ENCODE data around the gene KLF17.
"Not testable (repeated sequence)": the region's sequence is repeated elsewhere in the genome, so short reads cannot be mapped to it uniquely, and the experiment has no call there.

The KLF17 gene

DNA sequence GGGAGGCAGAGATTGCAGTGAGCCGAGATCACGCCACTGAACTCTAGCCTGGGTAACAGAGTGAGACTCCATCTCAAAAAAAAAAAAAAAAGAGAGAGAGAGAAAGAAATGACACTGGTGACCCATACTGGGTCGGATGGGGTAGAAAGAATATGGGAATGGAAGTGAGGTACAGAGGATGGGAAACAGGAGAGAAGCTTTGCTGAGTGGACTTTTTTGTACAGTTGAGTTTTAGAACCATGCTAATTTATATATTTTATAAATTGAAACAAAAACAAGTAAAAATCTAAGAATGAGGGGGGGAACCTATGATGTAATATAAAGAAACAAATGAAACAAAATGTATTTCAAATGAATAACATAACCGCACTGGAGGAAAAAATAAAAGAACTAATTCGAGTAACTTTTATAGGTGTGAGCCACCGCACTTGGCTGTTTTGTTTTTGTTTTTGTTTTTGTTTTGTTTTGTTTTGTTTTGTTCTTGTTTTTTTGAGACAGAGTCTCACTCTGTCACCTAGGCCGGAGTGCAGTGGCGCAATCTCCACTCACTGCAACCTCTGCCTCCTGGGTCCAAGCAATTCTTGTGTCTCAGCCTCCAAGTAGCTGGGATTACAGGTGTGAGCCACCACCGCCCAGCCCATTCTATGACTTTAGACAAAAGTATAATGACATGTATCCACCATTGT is 18.3 kb upstream of the KLF17 start:
- DNase-seq: no peak
- Mint-ChIP-seq H3K4me3 (no peak overlapping the region), H3K4me1 (no peaks in the 10 kb centered on the region), H3K27ac (peak overlapping the region in 1 of 2 donors; percentile 38), H3K27me3 (peaks cover 8% of the 10 kb centered on the region), H3K9me3 (no peaks in the 10 kb centered on the region)
- no peak for ATAC-seq

DNA sequence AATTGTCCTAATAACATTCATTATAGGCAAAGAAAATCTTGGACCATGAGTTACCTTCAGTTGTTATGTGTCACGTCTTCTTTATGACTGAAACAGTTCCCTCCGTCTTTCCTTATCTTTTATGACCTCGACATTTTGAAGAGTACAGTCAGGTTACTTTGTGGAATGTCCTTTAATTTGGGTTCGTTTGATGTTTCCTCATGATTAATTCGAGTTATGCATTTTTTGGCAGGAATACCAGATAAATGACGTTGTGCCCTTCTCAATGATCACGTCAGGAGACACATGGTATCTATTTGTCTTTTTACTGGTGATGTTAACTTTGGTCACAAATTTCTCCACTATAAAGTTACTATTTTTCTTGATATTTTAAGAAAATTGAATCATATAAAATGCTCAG is 17.3 kb upstream of the KLF17 start:
- DNase-seq (no peak), ATAC-seq (no peak)
- Mint-ChIP-seq H3K4me1 (no peaks in the 10 kb centered on the region), H3K4me3 (no peak overlapping the region), H3K27me3 (peaks cover 14% of the 10 kb centered on the region), H3K27ac (no peak overlapping the region), H3K9me3 (no peaks in the 10 kb centered on the region)

DNA sequence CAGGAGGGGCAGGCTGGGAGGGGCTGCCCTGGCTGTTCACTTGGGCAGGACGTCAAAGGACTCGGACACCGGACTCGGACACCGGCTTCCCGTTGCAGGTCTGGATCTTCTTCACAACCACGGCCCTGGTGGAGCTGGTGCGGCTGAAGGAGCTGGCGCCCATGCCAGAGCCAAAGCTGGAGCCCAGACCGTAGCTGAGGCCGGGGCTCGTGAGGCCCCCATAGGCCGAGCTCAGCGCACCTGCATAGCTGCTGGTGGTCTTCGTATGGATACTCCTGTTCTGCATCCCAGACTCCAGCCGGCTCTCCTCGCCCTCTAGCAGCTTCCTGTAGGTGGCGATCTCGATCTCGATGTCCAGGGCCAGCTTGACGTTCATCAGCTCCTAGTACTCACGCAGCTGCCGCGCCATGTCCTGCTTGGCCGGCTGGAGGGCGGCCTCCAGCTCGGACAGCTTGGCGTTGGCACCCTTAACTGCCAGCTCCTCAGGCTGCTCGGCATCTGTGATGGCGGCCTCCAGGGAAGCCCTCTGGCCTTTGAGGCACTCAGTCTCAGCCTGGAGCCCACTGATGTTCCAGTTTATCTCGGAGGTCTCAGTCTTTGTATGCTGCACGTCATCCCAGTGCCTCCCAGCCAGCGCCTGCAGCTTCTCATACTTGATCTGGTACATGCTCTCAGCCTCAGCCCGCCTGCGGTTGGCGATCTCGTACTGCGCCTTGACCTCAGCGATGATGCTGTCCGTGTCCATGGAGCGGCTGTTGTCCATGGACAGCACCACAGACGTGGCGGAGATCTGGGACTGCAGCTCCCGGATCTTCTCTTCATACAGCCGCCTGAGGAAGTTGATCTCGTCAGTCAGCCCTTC is 15.1 kb upstream of the KLF17 start:
- no peak overlapping the region for H3K4me3 Mint-ChIP-seq
- H3K9me3 Mint-ChIP-seq: no peaks in the 10 kb centered on the region
- ATAC-seq: no peak
- no peak for DNase-seq
- no peak overlapping the region for H3K27ac Mint-ChIP-seq
- no peaks in the 10 kb centered on the region for H3K4me1 Mint-ChIP-seq
- peaks cover 26% of the 10 kb centered on the region for H3K27me3 Mint-ChIP-seq

DNA sequence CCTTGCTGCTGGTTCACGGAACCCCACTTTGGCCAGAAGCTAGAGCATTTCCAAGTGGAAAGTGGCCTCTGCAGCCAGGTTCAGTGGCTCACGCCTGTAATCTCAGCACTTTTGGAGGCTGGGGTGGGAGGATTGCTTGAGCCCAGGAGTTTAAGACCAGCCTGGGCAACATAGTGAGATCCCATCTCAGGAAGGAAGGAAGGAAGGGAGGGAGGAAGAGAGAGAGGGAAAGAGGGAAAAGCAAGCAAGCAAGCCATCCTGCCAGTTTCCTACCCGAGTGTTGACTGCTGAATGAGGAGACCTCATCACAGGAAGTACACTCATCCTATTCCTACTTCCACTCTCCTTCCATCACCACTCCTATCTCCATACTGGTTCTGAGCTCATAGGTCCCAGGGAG is 12.8 kb upstream of the KLF17 start:
- ATAC-seq (no peak), DNase-seq (no peak)

DNA sequence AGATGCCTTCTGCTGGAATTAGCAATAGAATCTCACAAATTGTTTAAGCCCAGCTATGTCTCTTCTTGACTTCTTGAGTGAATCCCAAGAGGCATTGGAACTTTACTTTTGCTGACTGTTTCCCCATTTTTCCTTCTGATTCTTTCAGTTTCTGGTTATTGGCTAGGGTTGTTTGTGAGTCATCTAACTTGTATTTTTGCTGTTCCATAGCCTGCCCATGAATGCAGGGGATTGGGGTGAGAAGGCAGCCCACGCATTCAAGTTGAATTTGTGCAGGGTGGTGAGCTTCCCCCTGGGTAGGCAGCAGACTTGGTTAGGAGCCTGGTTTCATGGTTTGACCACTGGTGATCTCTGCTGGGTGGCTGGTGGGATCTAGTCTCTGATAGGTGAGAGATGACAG is 10.4 kb upstream of the KLF17 start:
- H3K9me3 Mint-ChIP-seq: no peaks in the 10 kb centered on the region
- H3K4me3 Mint-ChIP-seq: no peak overlapping the region
- H3K27me3 Mint-ChIP-seq: peaks cover 30% of the 10 kb centered on the region
- no peaks in the 10 kb centered on the region for H3K4me1 Mint-ChIP-seq
- H3K27ac Mint-ChIP-seq: peak overlapping the region in 1 of 2 donors; percentile 65
- no peak for ATAC-seq
- DNase-seq: no peak

More for the DNA sequence above, 12.8 kb upstream of the KLF17 start:
- peaks cover 26% of the 10 kb centered on the region for H3K27me3 Mint-ChIP-seq
- H3K27ac Mint-ChIP-seq: peak overlapping the region in 1 of 2 donors; percentile 8
- H3K4me1 Mint-ChIP-seq: no peaks in the 10 kb centered on the region
- no peaks in the 10 kb centered on the region for H3K9me3 Mint-ChIP-seq
- H3K4me3 Mint-ChIP-seq: no peak overlapping the region

DNA sequence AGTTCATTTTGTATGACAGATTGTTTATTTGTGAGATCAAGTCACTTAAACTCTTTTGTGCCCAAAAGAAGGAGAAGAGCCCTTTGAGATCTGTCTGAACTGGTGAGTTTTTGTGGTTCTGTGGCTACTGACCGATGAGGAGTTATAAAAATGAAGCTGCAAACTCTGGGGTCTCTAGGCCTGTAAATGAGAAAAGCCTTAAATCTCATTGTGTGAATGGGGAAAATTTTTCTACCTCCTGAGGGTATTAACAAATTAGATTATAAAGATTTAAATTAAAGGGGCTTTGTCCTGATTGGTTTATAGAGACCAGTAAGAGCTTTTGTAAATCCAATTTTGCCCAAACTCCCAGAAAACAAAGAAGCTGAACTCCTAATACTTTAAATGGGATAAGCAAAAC is 9.7 kb upstream of the KLF17 start:
- ATAC-seq (no peak), DNase-seq (no peak)
- H3K4me1 Mint-ChIP-seq: no peaks in the 10 kb centered on the region
- no peak overlapping the region for H3K4me3 Mint-ChIP-seq
- no peak overlapping the region for H3K27ac Mint-ChIP-seq
- peaks cover 34% of the 10 kb centered on the region for H3K27me3 Mint-ChIP-seq
- H3K9me3 Mint-ChIP-seq: no peaks in the 10 kb centered on the region

DNA sequence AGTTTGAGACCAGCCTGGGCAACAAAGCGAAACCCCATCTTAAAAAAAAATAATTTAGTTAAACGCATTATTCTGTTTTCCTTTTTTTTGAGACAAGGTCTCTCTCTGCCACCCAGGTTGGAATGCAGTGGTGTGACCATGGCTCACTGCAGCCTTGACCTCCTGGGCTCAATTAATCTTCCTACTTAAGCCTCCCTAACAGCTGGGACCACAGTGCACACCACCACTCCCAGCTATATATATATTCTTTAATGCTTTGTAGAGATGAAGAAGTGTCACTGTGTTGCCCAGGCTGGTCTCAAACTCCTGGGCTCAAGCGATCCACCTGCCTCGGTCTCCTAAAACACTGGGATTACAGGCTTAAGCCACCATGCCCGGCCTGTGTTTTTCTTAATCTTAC is 7.7 kb upstream of the KLF17 start:
- DNase-seq: no peak
- Mint-ChIP-seq H3K27me3 (peaks cover 28% of the 10 kb centered on the region), H3K4me3 (no peak overlapping the region), H3K27ac (no peak overlapping the region), H3K9me3 (no peaks in the 10 kb centered on the region), H3K4me1 (no peaks in the 10 kb centered on the region)
- no peak for ATAC-seq

DNA sequence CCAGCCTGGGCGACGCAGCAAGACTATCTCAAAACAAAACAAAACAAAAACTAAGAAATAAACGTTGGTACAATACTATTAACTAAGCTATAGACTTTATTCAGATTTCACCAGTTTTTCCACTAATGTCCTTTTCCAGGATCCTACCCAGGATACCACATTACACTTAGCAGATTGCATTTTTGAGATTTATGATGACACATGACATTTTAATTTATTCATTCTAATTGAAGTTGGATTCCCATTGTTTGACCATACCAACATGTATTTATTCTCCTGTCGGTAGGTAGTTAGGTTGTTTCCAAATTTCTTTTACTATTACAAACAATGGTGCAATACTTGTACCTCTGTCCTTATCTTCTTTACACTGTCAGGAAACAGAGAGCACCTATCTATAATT is 6.8 kb upstream of the KLF17 start:
- H3K27me3 Mint-ChIP-seq: peaks cover 18% of the 10 kb centered on the region
- no peaks in the 10 kb centered on the region for H3K9me3 Mint-ChIP-seq
- no peak overlapping the region for H3K4me3 Mint-ChIP-seq
- DNase-seq (no peak), ATAC-seq (no peak)
- no peaks in the 10 kb centered on the region for H3K4me1 Mint-ChIP-seq
- H3K27ac Mint-ChIP-seq: no peak overlapping the region

DNA sequence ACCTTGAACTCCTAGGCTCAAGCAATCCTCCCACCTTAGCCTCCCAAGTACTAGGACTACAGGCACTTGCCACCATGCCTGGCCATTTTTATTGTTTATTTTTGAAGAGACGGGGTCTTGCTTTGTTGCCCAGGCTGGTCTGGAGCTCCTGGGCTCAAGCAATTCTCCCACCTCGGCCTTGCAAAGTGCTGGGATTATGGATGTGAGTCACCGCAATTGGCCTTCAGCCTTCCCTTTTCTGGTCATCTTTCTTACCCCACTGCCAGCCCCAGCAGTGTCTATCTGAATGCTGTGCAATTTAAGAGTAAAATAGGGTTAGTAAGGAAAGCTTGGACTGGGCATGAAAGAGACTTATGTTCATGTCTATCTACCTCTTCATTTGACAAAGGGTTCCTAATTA is 6.1 kb upstream of the KLF17 start:
- no peak overlapping the region for H3K4me3 Mint-ChIP-seq
- no peak overlapping the region for H3K27ac Mint-ChIP-seq
- H3K27me3 Mint-ChIP-seq: peaks cover 17% of the 10 kb centered on the region
- H3K9me3 Mint-ChIP-seq: no peaks in the 10 kb centered on the region
- no peak for ATAC-seq
- no peaks in the 10 kb centered on the region for H3K4me1 Mint-ChIP-seq
- DNase-seq: no peak

DNA sequence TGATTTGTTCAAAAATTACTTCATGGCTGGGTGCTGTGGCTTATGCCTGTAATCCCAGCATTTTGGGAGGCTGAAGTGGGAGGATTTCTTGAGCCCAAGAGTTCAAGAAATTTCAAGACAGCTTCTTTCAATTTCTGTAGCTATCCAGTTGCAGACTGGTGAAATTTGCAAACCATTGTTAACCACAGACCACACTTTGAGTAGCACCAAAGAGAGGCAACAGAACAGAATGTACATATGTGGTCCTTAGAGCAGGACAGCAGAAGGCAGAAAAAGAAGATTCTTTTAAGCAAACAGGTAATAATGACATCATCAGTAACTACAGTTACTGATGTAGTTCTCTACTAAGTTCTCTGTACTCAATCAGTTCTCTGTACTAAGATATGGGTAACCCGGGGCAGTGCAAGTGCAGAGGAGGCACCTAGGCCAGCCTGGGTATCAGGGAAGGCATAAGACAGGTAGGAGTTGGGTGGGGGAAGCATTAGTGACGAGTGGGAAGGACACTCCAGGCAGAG is 5.5 kb upstream of the KLF17 start:
- Mint-ChIP-seq H3K27me3 (peaks cover 14% of the 10 kb centered on the region), H3K27ac (no peak overlapping the region), H3K4me3 (no peak overlapping the region), H3K4me1 (no peaks in the 10 kb centered on the region), H3K9me3 (no peaks in the 10 kb centered on the region)
- ATAC-seq (no peak), DNase-seq (no peak)

DNA sequence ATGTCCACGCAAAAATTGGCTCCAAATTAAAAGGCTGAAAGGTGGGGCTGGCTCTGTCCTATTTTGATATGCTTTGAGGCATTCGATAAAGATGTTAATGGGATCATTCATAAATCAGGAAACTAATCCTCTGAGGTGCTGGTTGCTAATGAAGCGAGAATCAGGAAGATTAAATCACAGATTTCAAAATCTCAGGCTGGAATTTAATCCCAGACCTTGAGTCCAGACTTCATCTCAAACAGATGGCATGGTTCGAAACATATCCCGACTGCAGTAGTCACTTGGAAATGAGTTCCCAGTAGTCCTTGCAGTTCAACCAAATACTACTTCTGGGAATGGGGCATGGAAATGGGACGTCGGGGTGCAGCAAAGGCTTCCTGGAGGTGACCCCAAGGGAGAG is 4.5 kb upstream of the KLF17 start:
- ATAC-seq (no peak), DNase-seq (no peak)
- H3K27me3 Mint-ChIP-seq: peaks cover 11% of the 10 kb centered on the region
- H3K9me3 Mint-ChIP-seq: no peaks in the 10 kb centered on the region
- H3K27ac Mint-ChIP-seq: peak overlapping the region in 1 of 2 donors; percentile 16
- H3K4me3 Mint-ChIP-seq: no peak overlapping the region
- H3K4me1 Mint-ChIP-seq: no peaks in the 10 kb centered on the region

DNA sequence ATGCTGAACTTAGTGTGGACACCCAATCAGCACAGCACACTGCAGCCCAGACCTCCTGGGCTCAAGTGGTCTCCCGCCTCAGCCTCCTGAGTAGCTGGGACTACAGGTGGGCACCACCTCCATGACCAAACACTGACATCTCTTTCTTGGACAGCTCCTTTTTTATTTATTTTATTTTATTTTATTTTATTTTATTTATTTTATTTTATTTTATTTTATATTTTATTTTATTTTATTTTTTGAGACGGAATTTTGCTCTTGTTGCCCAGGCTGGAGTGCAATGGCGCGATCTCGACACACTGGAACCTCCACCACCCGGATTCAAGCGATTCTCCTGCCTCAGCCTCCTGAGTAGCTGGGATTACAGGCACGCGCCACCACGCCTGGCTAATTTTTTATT is 1.3 kb upstream of the KLF17 start:
- not testable (repeated sequence) for ATAC-seq, DNase-seq, H3K4me1 Mint-ChIP-seq, H3K9me3 Mint-ChIP-seq, H3K4me3 Mint-ChIP-seq, H3K27ac Mint-ChIP-seq
- H3K27me3 Mint-ChIP-seq: peaks cover 30% of the 10 kb centered on the region

DNA sequence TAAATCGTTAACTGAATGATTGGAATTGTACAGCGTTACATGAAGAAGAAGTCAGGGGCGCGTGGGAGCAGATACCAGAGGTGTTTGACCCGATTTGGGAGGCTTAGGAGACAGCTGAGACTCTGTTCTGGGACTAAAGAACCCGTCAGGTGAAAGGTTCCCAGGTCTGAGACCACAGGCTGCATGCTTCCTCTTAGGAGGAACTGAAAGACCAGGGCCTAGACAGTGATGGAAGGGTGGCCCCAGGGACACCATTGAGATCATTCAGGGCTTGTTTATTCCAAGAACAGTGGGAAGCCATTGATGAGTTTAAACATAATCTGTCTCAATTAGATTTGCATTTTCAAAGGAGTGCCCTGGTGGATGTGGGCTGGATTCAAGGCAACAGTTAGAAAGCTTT is 904 bp downstream of the KLF17 start:
- Mint-ChIP-seq H3K27me3 (peaks cover 32% of the 10 kb centered on the region), H3K27ac (no peak overlapping the region), H3K4me3 (no peak overlapping the region), H3K9me3 (no peaks in the 10 kb centered on the region), H3K4me1 (no peaks in the 10 kb centered on the region)
- DNase-seq (no peak), ATAC-seq (no peak)

DNA sequence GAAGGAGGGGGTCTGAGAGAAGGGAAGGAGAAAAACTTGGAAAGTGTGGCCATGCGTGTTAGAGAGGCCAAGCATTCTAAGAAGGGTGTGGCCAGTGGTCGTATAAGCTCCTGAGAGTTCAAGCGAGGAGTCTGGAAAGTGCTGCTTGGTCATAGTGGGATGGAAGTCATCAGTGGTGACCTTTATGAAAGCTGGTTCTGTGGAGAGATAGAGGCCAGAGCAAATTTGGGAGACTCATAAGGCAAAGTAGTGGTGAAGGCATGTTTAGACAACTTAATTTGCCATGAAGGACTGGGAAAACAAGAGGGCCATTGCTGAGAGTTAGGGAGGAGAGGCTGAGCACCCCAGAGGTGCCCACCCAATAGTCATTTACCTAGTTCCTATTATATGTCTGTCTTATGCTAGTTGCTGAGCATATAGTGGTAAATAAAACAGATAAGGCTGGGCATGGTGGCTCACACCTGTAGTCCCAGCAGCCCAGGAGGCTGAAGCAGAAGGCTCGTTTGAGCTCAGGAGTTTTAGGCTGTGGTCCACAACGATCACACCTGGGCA is 1.9 kb downstream of the KLF17 start:
- DNase-seq: no peak
- H3K9me3 Mint-ChIP-seq: no peaks in the 10 kb centered on the region
- H3K27me3 Mint-ChIP-seq: peaks cover 36% of the 10 kb centered on the region
- no peak for ATAC-seq
- no peaks in the 10 kb centered on the region for H3K4me1 Mint-ChIP-seq
- H3K27ac Mint-ChIP-seq: no peak overlapping the region
- no peak overlapping the region for H3K4me3 Mint-ChIP-seq

DNA sequence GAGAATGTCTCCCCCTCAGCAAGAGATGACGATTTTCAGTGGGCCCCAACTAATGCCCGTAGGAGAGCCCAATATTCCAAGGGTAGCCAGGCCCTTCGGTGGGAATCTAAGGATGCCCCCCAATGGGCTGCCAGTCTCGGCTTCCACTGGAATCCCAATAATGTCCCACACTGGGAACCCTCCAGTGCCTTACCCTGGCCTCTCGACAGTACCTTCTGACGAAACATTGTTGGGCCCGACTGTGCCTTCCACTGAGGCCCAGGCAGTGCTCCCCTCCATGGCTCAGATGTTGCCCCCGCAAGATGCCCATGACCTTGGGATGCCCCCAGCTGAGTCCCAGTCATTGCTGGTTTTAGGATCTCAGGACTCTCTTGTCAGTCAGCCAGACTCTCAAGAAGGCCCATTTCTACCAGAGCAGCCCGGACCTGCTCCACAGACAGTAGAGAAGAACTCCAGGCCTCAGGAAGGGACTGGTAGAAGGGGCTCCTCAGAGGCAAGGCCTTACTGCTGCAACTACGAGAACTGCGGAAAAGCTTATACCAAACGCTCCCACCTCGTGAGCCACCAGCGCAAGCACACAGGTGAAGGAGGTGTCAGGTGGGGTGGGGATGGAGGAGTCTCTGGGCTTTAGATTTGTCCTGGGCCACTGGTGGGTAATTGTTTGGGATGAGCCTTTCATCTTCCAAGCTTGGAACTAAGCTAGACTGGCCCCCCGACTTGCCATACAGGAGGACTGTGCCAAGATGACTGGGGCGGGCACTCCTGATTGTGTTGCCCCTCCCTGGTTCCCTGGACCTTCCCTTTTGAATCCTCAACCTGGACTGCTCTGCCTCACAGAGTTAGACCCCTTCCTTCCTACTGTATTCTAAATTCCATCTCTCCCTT is 11.2 kb downstream of the KLF17 start:
- Mint-ChIP-seq H3K27me3 (peaks cover 33% of the 10 kb centered on the region), H3K9me3 (no peaks in the 10 kb centered on the region), H3K4me3 (no peak overlapping the region), H3K27ac (peak overlapping the region in 1 of 2 donors; percentile 7), H3K4me1 (peaks cover 6% of the 10 kb centered on the region)
- DNase-seq (no peak), ATAC-seq (no peak)

All from stimulated activated naive CD8-positive, alpha-beta T cell treated with anti-CD3 and anti-CD28 coated beads, Interleukin-15, amount 100 ng/mL, for 72 hours (primary cell).